GM12874 (cell line): ENCODE data around the gene CAB39.

Experiments used
- TF ChIP-seq, protein P1 (sequence below): IDR thresholded peaks from 2 replicates; pipeline ENCODE4 v1.5.1; 2011; ENCODE audit warnings: low read depth, mild to moderate bottlenecking, control low read depth, low read length, moderate library complexity; ENCODE audit not compliant: insufficient read depth

Gene CAB39

DNA sequence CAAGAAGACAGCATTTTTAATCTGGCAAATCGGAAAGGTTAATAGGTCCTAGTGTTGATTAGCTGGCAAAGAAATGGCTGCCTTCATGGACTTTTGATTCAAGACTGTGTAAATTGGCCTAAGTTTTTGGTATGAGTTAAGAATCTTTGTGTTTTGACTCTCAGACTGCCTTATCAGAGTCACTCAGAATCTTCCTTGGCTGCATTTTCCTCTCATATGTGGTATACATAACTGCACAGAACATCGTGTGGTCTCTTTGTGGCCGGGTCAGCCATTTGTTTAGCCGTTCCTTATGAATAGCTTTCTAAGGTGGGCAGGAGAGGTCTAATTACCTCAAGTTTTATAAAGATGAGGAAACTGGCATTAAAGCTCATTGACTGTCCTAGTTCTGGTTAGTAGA, 30.1 kb downstream of the CAB39 start:
- TF ChIP-seq, protein P1, sequence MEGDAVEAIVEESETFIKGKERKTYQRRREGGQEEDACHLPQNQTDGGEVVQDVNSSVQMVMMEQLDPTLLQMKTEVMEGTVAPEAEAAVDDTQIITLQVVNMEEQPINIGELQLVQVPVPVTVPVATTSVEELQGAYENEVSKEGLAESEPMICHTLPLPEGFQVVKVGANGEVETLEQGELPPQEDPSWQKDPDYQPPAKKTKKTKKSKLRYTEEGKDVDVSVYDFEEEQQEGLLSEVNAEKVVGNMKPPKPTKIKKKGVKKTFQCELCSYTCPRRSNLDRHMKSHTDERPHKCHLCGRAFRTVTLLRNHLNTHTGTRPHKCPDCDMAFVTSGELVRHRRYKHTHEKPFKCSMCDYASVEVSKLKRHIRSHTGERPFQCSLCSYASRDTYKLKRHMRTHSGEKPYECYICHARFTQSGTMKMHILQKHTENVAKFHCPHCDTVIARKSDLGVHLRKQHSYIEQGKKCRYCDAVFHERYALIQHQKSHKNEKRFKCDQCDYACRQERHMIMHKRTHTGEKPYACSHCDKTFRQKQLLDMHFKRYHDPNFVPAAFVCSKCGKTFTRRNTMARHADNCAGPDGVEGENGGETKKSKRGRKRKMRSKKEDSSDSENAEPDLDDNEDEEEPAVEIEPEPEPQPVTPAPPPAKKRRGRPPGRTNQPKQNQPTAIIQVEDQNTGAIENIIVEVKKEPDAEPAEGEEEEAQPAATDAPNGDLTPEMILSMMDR = no peak

DNA sequence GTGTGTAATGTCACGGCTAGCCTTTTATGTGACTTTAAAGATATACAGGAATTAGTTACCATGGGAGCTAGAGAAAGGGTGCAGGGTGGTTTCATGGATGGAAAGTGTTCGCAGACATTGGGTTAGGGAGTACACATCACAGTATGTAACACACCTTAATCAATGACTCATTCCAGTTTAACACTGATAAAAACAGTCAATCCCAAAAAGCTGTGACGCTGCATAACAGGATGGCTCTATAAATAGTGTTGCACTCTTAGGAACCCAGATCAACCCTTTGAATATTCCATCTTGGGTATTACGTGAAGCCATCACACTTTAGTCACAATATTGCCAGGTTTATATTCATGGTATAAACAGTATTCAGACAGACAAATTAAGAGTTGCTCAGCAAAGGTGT, 33.6 kb downstream of the CAB39 start:
- TF ChIP-seq, protein P1 = no peak

DNA sequence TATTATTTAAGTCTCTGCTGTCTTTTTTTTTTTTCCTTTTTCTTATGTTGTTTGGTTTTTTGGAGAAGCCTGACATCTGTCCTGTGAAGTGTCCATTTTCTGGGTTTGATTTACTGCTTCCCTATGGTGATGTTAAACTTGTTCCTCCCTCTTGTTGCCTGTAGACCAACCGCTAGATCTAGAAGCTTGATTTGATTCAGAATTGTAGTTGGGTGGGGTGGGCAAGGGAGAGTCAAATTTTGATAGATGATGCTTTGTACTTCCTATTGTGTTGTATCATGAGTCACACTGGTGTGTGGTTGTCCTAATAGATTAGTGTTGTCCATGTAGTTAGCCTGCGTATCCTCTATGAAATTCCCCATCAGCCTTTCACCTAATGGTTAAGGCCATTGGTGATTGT, 35.4 kb downstream of the CAB39 start:
- TF ChIP-seq, protein P1 = no peak

GRCh38 chr2:230749111-230749510, 36.5 kb downstream of the CAB39 start:
- TF ChIP-seq, protein P1 = no peak

DNA sequence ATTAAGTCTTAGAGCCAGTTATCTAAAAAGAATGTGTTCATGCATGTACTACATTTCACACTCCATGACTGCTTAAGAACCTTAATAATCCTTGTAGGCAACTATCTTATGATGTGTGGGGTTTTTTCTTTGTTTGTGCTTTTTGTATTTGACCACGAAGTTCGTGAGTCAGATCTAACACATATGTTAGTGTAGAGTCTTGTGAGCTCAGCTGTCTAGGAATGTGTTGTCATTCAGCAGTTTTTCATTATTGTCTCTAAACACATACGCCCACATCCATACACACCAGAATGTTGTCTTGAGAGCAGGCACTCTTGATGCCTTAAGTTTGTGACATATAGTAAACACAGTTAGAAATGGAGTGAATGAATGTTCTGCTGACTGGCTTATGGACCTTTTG, 38.4 kb downstream of the CAB39 start:
- TF ChIP-seq, protein P1 = no peak

DNA sequence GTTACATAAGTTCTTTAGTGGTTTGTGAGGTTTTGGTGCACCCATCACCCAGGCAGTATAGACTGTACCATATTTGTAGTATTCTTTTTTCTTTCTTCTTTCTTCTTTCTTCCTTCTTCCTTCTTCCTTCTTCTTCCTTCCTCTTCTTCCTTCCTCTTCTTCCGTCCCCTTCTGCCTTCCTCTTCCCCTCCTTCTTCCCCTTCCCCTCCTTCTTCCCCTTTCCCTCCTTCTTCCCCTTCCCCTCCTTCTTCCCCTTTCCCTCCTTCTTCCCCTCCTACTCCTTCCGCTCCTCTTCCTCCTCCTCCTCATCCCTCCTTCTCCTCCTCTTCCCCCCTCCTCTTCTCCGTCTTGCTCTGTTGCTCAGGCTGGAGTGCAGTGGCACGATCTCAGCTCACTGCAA, 41.6 kb downstream of the CAB39 start:
- TF ChIP-seq, protein P1 = no peak

- TF ChIP-seq, protein P1 = no peak
Observed at GRCh38 chr2:230757476-230757875, 44.8 kb downstream of the CAB39 start.
